HG02763 (cell line): ENCODE data around the gene CTNNAL1.
A peak's percentile ranks its signal among the peaks of the same experiment; 100 is the strongest.
"Not testable (repeated sequence)": the region's sequence is repeated elsewhere in the genome, so short reads cannot be mapped to it uniquely, and the experiment has no call there.

Source experiments
- ATAC-seq: cut with Tn5 transposase; IDR thresholded peaks from one replicate; pipeline ENCODE4 v1.9.1; 2021; ENCODE audit warnings: mild to moderate bottlenecking, moderate library complexity; ENCODE audit not compliant: unreplicated experiment

CTNNAL1 gene, protein sequence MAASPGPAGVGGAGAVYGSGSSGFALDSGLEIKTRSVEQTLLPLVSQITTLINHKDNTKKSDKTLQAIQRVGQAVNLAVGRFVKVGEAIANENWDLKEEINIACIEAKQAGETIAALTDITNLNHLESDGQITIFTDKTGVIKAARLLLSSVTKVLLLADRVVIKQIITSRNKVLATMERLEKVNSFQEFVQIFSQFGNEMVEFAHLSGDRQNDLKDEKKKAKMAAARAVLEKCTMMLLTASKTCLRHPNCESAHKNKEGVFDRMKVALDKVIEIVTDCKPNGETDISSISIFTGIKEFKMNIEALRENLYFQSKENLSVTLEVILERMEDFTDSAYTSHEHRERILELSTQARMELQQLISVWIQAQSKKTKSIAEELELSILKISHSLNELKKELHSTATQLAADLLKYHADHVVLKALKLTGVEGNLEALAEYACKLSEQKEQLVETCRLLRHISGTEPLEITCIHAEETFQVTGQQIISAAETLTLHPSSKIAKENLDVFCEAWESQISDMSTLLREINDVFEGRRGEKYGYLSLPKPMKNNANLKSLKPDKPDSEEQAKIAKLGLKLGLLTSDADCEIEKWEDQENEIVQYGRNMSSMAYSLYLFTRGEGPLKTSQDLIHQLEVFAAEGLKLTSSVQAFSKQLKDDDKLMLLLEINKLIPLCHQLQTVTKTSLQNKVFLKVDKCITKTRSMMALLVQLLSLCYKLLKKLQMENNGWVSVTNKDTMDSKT

DNA sequence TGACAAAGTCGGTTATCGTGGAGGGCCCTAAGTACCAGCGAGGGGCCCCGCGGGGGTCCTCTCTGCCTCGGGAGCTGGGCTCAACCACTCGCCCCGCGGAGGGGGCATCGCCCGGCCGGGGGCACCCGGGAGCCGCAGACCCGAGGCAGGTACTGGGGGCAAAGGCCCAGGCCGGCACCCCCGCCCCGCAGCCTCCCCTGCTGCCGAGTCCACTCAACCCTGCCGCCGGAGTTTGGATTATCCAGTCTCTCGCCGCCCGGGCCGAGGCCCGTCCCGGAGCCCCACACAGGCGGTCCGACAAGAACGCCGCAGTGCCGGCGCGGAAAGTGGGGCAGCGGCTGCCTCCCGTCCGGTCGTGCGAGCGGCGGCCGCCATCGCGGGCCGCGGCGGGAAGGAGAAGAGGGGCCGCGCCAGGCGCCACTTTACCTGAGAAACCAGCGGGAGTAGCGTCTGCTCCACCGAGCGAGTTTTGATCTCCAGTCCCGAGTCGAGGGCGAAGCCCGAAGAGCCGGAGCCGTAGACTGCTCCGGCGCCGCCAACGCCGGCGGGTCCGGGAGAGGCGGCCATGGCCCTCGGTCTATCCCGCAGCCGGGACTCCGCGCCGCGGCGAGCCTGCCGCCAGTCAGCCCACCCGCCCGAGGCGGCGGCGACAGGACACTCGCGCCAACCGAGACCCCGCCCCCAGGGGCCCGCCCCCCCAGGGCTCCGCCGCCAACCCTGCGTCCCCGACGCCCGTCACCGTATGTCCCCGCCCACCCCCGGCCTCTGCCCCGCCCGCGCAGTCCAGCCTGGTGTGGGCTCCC lies at the start of gene CTNNAL1:
CTNNAL1 (minus strand) TSS at position 624 of the 803 bp plus-strand sequence; CDS start at position 567, 57 bp downstream.
- ATAC-seq = peak; percentile 69

GRCh38 chr9:109062543-109062942 lies 49.2 kb upstream of the CTNNAL1 start:
- no peak for ATAC-seq

DNA sequence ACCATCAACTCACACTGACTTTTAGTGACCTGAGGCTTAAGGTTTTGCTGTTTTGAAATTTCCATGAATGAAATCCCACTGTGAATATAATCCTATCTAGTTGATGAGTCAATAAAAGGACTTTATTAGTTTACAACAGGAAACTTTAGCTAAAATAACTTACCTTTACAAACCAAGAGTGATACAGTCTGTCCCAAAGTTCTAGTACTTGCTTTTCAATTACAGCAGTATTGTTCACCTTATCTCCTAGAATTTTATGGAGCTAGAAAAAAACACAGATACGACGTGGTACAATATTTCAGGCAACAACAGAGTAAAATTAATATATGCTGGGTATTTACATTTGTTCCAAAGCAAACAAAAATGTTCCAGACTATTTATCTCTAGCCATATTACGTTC lies 46.9 kb upstream of the CTNNAL1 start:
- no peak for ATAC-seq

GRCh38 chr9:109053121-109053520 lies 39.8 kb upstream of the CTNNAL1 start:
- not testable (repeated sequence) for ATAC-seq

DNA sequence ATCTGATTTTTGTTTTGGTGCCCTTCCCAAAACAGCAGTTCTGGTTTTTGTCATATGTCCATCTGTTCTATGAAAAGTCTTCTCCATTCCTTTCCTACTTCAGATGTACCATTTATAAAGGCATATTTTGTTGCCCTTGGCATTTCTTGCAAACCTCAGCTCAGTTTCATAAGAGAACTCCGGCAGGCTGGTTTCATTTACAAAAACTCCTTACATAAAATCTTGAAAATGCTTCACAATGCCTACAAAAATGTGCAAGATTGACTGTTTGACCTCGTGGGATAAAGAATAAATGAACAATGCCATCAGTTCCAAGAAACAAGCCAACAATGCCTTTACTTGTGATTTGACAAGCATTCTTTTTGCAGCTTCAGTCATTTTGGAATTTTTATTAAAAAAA lies 39.1 kb upstream of the CTNNAL1 start:
- ATAC-seq = no peak

DNA sequence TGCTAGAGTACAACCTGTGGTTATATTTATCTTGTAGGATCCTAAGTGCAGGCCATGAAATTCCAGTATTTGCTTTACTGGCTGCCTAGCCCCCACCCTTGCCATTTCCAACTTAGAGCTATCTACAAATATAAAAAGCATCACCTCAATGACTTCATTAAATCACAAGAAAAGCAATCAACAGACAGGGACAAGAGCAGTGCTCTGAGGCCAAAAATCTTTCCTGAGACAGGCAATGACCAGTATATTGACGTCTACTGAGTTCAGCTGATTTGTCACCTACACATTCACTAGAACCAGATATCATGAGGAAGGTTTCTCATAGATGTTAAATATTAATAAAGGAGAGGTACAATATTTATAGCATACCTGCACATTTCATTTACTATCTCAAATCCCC lies 38.4 kb upstream of the CTNNAL1 start:
- ATAC-seq = no peak

DNA sequence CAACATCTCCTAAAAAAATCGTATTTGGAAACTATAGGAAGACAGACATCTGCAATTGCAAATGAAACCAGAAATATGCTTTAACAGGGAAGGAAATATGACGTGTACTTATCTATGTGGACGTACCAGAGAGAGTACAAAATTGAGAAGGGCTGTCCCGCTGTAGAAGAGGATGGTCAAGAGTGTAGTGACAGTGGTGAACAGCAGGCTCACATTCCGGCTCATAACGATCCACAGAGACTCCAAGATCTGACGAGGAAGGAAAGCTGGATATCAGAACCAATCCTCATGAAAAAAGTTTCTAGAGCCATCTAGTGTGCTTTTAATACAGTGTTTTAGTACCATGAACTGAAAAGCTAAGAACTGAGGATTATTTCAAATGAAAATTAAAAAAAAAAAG lies 37.1 kb upstream of the CTNNAL1 start:
- ATAC-seq = no peak

DNA sequence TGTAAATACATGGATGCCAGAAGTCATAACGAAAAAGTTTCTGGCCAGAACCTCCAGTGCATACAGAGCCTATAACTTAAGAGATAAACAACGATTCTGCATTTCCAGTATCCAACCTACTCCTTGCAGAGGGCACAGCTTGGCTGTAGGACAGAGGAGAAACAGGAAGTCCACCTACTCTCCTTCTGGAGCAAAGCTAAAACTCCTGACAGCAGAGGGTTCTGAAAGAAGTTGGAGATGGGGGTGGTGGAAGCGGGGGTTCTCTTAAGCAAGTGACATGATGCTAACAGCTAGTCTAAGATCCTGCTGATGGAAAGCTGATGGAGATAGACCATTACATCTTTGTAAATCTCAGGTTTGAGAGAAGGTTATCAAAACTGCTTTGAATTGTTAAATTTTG lies 35.5 kb upstream of the CTNNAL1 start:
- no peak for ATAC-seq

DNA sequence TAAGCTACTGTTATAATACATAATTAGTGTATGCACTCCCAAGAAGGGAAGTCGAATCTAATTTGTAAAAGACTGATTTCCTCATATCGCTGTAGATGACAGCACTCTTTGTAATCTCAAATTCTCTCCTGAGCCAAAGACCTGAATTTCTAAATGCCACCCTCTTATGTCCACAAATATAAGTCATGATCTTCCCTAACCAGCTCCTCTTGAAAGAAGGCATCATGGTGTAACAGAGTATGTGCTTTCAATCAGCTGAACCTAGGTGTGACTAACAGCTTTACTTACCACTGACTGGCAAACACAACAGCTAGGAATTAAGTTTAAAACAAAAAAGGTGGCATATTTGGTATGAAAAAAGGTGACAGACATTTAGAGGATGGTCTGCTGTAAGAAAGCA lies 34.0 kb upstream of the CTNNAL1 start:
- ATAC-seq = no peak

DNA sequence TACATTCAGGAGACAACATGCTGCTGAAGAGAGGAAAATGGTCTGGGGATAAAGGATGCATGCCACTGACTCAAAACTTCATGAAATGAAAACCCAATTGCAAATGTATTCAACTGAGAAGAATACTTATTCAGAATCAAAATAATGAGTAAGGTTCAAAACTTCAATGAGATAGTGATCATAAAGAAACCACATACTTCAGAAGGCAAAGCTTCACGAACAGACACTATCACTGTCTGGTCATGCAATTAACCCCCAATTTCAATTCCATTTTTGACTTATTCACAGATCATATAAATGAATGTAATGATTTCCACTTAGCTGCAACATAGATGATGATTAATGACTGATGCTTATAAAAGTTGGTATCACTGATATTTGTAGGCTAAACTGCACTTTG lies 33.0 kb upstream of the CTNNAL1 start:
- no peak for ATAC-seq

- ATAC-seq = no peak
Observed at GRCh38 chr9:109043578-109043977, 30.3 kb upstream of the CTNNAL1 start.

- no peak for ATAC-seq
Observed at GRCh38 chr9:109040571-109040970, 27.3 kb upstream of the CTNNAL1 start.

DNA sequence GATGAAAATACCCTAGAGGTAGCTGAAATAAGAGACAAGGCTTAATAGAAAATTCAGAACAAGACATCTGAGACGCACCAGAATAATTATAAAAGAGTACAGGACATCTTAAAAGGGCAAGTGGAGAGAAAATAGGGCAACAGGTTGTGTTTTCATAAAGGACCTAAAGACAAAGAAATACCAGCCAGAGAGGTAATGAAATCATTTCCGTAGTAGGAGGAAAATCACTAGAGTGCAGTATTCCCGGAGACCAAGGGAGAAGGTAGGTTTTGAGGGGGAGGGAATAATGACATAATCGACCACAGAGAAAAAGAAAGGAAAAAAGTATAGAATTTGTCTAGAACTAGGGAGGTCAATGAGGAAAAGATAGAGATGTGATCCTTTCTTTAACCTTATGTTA lies 26.2 kb upstream of the CTNNAL1 start:
- no peak for ATAC-seq

- no peak for ATAC-seq
Observed at GRCh38 chr9:109037946-109038715, 24.8 kb upstream of the CTNNAL1 start.

DNA sequence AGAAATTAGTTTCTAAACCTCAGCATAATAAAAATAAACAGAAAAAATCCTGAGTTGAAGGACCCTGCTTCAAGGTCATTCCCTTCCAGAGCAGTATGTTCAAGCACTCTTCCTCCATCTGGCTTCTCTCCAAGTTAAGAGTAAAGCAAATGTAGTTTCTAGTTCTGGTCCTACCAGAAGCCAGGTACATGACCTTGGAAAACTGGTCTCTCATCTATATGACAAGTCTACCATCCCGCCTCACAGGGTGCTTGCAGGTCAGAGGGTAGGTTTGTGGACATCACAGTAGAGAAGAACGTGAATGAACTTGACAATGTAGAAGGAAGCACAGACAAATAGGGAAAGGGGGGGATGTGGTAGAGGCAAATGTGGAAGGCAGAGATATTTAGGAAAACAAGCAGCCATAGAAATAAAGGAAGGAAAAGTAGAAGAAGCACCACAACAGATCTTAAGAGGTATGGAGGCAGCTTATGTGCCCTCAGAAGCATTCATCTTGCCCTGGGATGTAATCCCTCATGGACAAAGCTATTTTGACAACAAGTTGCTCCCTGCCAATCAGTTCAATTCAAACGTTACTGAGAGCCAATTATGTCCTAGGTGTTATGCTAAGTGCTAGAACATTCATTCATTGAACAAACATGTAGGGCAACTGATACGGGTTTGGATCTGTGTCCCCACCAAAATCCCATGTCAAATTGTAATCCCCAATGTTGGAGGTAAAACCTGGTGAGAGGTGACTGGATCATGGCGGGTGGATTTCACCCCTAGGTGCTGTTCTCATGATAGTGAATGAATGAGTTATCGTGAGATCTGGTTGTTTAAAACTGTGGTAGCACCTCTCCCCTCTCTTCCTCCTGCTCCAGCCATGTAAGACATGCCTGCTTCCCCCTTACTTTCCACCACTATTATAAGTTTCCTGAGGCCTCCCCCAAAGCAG lies 23.7 kb upstream of the CTNNAL1 start:
- ATAC-seq = no peak

GRCh38 chr9:109035684-109036423 lies 22.6 kb upstream of the CTNNAL1 start:
- ATAC-seq = no peak

GRCh38 chr9:109033941-109034700 lies 20.8 kb upstream of the CTNNAL1 start:
- no peak for ATAC-seq

GRCh38 chr9:109031241-109031640 lies 17.9 kb upstream of the CTNNAL1 start:
- no peak for ATAC-seq
